Activated CD4-positive, CD25-positive, alpha-beta regulatory T cell treated with anti-CD3 and anti-CD28 coated beads, Interleukin-2, amount 50 U/mL, for 72 hours (primary cell): Measurements from ENCODE around the gene SLCO1B1.

ENCODE experiments used
- DNase-seq: peaks from one replicate; pipeline ENCODE4 v3.0.0; 2021

The SLCO1B1 gene

GRCh38 chr12:21223930-21224329 lies 92.9 kb downstream of the SLCO1B1 start:
- DNase-seq: no peak

GRCh38 chr12:21234395-21234794 lies 103.4 kb downstream of the SLCO1B1 start:
- DNase-seq: no peak

- DNase-seq: no peak
Measured at GRCh38 chr12:21239866-21240265, 108.9 kb downstream of the SLCO1B1 start.

- no peak for DNase-seq
Measured at GRCh38 chr12:21248679-21249078, 117.7 kb downstream of the SLCO1B1 start.

DNA sequence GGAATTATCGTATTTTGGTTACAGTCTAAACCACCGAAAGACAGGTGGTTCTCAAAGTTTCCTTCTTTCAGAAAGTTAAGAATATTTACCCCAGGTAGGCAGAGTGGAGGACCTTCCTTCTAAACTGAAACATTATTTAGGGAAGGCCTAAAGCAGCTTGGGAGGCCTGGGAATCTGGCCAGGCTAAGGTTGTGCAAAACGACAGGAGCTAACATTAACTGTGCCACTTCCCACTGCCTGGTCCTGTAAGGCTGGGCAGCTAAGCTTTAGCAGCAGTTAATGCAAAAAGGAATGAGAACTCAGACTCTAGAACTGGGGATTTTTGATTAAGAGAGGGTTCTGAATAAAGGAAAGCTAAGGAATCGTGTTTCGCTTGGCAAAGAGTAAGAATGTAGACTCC lies 121.1 kb downstream of the SLCO1B1 start:
- DNase-seq: no peak

GRCh38 chr12:21257172-21257571 lies 126.2 kb downstream of the SLCO1B1 start:
- no peak for DNase-seq

DNA sequence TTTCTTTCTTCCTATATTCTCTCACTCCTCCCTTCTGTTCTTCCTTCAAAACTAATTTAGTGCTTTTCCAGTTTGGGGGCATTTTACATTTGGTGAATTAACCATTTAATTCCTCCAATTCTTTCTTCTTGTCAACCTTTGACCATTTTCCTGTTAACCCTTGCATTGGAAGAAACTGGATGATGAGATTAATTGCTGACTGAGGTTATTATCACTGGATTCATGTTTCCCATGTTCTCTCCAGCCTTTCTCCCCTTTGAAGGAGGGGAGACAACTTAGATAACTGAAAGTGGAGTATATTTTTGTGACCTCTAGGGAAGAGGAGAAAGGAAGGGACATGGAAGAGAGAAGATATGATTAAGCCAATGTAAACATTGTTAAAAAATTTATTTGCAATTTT lies 133.2 kb downstream of the SLCO1B1 start:
- DNase-seq: no peak

DNA sequence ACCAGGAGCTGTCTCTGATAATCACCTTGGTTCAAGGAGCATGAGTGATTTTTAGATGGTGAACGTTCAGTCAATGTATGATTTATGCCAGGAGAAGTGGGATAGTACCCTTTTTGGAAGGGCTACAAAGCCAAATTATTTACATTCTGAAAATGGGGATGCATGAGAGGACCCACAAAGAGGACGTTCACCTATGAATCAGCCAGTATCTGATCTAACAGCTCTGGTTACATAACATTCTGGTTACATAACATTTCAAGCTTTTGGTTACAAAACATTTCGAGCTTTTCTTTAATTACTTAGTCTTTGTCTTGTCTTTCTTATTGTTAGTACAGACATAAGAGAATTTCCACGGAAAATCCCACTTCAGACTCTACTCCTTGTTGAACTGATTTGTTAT lies 134.9 kb downstream of the SLCO1B1 start:
- DNase-seq: no peak

DNA sequence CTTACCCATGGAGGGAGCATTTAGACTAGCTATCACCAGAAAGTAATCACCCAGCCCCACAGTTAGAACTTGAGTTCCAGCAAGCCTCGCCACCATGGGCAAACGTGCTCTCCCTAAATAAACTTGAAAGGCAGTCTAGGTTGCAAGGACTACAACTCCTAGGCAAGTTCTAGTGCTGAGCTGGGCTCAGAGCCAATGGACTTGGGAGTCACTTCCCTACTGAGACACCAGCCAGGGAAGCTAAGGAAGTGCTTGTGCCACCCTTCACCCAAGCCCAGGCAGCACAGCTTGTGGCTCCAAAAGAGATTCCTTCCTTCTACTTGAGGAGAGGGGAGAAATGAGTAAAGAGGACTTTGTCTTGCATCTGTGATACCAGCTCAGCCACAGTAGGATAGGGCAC lies 145.8 kb downstream of the SLCO1B1 start:
- DNase-seq: no peak
